NB4 (cell line): ENCODE measurements around the gene DNAH2.

Source experiments
- CTCF ChIP-seq: IDR thresholded peaks from one replicate; pipeline ENCODE4 v1.5.1; 2012; ENCODE audit warnings: low read depth, low read length
- MYC ChIP-seq: IDR thresholded peaks from 2 replicates; pipeline ENCODE4 v1.6.1; 2011; ENCODE audit warnings: low read depth, low read length
- POLR2A ChIP-seq: IDR thresholded peaks from 2 replicates; pipeline ENCODE4 v1.6.1; 2011; ENCODE audit warnings: mild to moderate bottlenecking; ENCODE audit not compliant: insufficient read length; ENCODE audit errors: extremely low read depth
- TF ChIP-seq, protein P1 (sequence below): IDR thresholded peaks from 2 replicates; pipeline ENCODE4 v1.6.1; 2011; ENCODE audit warnings: low read depth, low read length

DNA sequence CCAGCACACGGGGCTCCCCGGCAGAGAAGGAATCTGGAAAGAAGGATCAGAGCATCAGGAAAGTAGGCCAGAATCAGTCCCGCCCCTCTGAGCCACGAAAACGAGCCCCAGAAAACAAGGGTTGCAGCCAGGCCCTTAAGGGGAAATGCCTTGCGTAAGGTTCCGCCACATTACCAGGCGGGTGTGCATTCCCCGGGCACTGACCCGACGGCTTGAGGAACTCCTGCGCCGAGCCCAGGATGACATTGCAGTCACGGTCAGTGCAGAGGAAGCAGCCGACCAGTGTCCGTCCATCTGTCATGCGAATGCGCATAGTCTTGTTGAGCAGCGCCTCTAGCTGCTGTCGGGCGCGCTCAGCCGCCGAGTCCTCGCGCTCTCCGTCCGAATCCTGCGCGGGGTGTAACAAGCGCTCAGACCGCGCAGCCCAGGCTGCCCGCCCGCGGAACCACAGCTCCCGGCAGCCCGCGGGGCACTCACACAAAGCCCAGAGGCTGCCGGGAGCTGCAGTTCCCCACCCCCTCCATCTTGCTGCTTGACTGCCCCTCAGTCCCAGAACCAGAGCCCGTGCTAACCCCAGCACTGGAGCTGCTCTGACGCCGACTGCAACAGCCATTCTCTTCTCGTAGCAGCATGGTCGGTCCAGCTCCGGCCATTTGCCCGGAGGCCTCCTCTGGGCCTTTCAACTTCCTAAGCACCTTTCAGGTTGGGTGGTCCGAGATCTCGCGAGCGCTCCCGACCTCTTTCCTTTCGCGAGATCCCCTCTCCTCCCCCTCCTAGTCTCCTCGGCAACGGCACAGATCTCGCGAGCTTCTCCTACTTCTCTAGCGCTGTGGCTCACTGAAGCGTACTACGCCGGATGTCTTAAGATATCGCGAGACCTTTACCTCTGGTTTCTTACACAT lies 139.5 kb downstream of the DNAH2 start, which contains the start of gene NAA38:
- TF ChIP-seq CTCF (no peak), POLR2A (peak; percentile 50), MYC (no peak; the same call in 1 of the 2 replicates)
- TF ChIP-seq, protein P1, sequence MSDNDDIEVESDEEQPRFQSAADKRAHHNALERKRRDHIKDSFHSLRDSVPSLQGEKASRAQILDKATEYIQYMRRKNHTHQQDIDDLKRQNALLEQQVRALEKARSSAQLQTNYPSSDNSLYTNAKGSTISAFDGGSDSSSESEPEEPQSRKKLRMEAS: no peak
